GM19438 (cell line): ENCODE data around the gene MSH3.
"Not testable (repeated sequence)": the region's sequence is repeated elsewhere in the genome, so short reads cannot be mapped to it uniquely, and the experiment has no call there.

Experiments used
- ATAC-seq: cut with Tn5 transposase; IDR thresholded peaks from one replicate; pipeline ENCODE4 v1.9.1; 2021; ENCODE audit warnings: low read depth; ENCODE audit not compliant: unreplicated experiment

Gene MSH3

GRCh38 chr5:80837679-80838078 lies 183.2 kb downstream of the MSH3 start:
- peak; percentile 76 for ATAC-seq

DNA sequence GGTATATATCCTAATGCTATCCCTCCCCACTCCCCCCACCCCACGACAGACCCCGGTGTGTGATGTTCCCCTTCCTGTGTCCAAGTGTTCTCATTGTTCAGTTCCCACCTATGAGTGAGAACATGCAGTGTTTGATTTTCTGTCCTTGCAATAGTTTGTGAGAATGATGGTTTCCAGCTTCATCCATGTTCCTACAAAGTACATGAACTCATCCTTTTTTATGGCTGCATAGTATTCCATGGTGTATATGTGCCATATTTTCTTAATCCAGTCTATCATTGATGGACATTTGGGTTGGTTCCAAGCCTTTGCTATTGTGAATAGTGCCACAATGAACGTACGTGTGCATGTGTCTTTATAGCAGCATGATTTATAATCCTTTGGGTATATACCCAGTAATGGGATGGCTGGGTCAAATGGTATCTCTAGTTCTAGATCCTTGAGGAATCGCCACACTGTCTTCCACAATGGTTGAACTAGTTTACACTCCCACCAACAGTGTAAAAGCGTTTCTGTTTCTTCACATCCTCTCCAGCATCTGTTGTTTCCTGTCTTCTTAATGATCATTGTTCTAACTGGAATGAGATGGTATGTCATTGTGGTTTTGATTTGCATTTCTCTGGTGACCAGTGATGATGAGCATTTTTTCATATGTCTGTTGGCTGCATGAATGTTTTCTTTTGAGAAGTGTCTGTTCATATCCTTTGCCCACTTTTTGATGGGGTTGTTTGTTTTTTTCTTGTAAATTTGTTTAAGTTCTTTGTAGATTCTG lies 186.8 kb downstream of the MSH3 start:
- ATAC-seq: not testable (repeated sequence)

DNA sequence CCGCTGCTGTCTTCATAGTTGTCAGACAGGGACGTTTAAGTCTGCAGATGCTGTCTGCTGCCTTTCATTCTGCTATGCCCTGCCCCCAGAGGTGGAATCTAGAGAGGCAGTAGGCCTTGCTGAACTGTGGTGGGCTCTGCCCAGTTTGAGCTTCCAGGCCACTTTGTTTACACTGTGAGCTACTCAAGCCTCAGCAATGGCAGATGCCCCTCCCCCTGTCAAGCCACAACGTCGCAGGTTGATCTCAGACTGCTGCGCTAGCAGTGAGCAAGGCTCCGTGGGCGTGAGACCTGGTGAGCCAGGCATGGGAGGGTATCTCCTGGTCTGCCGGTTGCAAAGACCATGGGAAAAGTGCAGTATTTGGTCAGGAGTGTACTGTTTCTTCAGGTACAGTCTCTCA lies 192.0 kb downstream of the MSH3 start:
- not testable (repeated sequence) for ATAC-seq

DNA sequence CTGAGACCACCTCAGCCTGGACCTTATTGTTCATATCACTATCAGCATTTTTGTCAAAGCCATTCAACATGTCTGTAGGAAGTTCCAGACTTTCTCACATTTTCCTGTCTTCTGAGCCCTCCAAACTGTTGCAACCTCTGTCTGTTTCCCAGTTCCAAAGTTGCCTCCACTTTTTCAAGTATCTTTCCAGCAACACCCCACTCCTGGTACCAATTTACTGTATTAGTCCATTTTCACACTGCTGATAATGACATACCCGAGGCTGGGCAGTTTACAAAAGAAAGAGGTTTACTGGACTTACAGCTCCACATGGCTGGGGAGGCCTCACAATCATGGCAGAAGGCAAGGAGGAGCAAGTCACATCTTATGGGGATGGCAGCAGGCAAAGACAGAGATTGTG lies 195.7 kb downstream of the MSH3 start:
- ATAC-seq: not testable (repeated sequence)

GRCh38 chr5:80852331-80853245 lies 198.1 kb downstream of the MSH3 start:
- ATAC-seq: no peak

- no peak for ATAC-seq
Observed at GRCh38 chr5:80853413-80853812, 199.0 kb downstream of the MSH3 start.

DNA sequence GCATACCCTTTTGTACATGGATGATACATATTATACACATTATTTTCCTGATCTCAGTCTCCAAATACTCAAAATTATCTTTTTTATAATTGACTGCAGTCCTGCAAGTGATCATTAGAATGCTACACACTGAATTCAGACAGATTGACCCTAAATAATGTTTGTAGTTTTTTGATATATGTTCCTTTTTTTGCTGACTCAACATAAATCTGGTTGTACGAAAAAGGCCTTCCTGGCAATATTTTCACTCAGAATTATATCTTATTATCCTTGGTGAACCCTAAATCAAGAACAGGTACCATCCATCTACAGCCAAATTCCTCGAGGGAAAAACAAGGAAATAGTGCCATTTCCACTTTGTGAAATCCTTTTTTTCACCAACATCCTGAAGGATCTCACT lies 200.1 kb downstream of the MSH3 start:
- no peak for ATAC-seq

DNA sequence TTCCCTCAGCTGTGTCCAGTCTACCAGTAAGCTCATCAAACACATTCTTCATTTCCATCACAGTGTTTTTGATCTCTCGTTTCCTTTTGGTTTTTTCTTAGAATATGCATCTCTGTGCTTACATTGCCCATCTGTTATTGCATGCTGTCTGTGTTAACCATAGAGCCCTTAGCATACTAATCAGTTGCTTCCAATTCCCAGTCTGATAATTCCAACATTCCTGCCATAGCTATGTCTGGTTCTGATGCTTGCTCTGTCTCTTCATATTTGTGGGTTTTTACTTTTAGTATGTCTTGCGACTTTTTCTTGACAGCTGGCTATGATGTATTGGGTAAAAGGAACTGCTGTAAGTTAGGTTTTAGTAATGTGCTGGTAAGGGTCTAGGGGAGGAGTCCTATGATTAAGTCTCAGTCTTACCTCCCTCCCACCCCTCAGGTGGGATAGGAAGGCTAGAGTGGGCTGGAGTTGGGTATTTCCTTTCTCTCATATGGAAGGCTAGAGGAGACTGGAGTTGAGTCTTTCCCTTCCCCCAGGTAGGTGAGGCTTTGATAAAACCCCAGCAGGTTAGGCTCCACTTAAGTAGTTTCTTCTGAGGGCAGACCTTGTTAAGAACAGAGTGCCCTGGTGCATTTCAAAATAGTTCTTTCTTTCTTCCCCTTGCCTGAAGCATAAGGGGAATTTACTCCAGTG lies 206.6 kb downstream of the MSH3 start:
- no peak for ATAC-seq

GRCh38 chr5:80863708-80864107 lies 209.3 kb downstream of the MSH3 start:
- ATAC-seq: no peak

- no peak for ATAC-seq
Observed at GRCh38 chr5:80864109-80864508, 209.7 kb downstream of the MSH3 start.

GRCh38 chr5:80864706-80865435 lies 210.4 kb downstream of the MSH3 start:
- no peak for ATAC-seq

DNA sequence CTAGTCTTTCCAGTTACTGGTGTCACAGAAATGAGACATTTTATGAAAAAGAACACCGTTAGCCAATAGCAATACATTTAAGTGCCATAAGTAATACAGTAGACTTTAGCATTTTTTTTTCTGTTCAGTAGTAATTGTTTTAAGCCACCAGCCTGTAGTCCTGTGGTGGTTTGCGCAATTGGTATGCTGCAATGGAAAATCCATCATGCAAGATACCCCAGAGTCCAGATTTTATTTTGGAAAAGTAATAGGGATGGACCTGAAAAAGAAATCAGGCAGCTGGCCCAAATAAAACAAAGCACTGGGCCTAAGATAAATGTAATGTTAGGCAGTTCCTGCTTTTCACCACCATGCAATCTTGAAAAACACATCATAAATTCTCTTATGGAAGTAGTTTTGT lies 211.1 kb downstream of the MSH3 start:
- ATAC-seq: no peak

DNA sequence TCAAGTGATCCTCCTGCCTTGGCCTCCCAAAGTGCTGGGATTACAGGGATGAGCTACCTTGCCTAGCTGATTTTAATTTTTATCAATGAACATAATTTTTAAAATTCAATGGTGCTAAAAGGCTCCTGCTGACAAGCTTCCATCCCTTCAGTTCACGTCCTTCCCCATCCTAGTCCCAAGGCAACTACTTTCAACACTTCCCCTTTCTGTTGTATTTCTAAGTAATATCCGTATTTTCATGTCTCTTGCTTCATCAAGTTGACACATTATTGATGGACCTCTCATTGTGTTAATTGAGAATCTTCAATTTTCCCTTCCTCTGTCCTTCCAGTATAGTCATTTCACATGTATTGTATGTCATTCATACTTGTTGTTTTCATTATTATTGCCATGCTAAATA lies 211.9 kb downstream of the MSH3 start:
- ATAC-seq: no peak

DNA sequence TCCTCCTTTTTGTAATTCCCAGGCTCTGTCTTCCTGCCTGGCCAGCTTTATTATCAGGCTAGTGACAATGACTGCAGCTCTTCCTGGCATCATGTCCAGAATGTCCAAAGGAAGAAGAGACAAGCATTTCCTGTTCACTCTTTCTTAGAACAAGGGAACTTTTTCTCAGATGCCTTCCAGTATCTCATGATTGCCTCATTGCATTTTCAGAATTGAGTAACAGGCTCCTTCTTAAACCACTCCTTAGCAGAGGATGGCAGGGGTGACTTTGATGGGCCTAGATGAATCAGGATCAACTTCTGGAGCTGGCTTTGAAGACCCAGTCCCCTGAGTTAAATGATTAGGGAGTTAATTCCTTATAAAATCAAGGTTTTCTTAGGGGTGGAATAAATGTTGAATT lies 212.8 kb downstream of the MSH3 start:
- ATAC-seq: no peak

DNA sequence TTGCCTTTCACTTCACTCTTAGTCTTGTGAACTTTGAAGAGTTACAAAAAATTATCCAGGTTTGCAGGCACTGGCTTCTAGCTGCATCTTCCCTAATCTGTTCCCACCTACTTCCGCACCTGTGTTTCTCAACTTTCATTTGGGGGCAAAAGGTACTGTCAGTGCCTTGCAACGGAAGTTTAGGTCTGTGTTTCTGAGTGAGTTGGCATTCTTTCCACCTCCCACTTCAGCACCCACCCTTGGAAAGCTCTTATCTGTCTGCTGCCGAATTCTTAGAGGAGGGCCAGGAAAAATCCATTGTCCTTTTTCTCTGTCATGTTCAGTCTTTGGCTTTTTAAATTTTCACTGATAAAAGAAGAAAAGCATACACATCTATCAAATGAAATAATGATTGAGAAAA lies 216.0 kb downstream of the MSH3 start:
- no peak for ATAC-seq

- no peak for ATAC-seq
Observed at GRCh38 chr5:80871541-80871961, 217.1 kb downstream of the MSH3 start.

DNA sequence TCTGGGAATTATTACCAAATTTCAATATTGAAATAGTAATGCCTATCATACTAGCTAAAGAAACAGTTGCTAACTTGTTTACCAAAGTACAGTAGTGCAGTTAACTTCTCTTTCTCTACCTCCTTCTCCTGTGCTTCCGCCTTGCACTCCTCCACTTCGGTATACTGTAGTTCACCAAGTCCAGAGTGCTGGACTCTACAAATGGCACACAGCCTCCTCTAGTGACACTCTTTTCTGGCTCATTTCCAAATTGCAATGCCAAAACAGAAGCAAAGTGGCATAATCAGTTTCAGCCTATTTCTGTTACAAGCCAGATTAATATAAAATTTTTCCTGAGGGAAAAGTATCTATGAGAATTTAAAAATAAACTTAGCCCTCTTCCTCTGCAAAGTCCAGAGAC lies 219.7 kb downstream of the MSH3 start:
- ATAC-seq: no peak

- ATAC-seq: no peak
Observed at GRCh38 chr5:80877592-80877991, 223.1 kb downstream of the MSH3 start.

- no peak for ATAC-seq
Observed at GRCh38 chr5:80881726-80882125, 227.3 kb downstream of the MSH3 start.

DNA sequence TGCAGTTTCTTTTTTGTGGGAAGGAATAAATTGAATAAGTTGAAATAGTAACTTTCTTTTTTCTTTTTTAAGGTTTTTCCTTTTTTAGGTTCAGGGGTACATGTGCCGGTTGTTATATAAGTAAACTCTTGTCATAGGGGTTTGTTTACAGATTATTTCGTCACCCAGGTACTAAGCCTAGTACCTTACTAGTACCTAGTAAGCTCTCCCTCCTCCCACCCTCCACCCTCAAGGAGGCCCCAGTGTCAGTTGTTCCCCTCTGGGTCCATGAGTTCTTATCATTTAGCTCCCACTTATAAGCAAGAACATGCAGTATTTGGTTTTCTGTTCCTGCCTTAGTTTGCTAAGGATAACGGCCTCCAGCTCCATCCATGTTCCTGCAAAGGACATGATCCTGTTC lies 228.9 kb downstream of the MSH3 start:
- ATAC-seq: not testable (repeated sequence)
